GM21528 (cell line): ENCODE data around the gene NRARP.

ENCODE experiments used
- ATAC-seq: cut with Tn5 transposase; IDR thresholded peaks from one replicate; pipeline ENCODE4 v1.9.1; 2021; ENCODE audit warnings: mild to moderate bottlenecking, moderate library complexity; ENCODE audit not compliant: unreplicated experiment, low FRiP score

The NRARP gene

DNA sequence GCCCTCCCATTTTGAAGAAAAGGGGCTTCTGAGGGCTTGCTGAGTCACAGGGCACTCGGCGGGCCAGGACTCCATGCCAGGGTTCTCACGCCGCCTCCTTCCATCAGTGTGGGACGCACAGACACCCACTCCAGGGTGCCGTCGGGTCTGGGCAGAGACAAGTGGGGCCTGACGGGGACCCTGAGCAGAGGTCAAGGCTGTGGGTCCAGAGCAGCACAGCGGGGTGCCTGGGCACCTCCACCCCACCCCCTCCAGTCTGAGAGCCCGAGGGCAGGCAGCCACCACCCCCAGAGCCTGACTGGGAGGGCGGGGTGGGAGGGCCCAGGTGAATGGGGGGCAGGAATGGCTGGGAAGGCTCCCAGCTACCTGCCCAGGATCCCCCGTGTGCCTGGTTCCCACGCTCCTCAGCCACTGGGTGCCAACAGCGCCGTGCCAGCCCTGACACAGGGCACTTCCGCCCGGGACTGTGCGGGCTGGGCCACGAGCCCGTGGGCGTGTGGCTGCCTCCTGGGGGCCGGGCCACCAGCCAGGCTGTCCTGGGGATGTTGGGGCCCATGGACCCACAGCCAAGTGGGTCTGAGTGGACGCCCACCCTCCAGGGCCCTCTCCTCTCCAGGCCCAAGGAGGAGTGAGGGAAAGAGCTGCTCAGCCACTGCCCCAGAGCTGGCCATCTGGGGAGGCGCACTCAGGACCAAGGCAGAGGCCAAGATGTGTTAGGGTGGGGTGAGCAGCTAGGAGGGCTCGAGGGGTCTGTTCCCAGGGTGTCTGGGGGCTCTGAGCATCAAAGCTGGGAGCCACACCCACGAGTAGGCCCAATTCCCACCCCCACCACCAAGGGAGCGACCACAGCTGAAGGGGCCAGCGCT is 10.1 kb upstream of the NRARP start:
- ATAC-seq: no peak

DNA sequence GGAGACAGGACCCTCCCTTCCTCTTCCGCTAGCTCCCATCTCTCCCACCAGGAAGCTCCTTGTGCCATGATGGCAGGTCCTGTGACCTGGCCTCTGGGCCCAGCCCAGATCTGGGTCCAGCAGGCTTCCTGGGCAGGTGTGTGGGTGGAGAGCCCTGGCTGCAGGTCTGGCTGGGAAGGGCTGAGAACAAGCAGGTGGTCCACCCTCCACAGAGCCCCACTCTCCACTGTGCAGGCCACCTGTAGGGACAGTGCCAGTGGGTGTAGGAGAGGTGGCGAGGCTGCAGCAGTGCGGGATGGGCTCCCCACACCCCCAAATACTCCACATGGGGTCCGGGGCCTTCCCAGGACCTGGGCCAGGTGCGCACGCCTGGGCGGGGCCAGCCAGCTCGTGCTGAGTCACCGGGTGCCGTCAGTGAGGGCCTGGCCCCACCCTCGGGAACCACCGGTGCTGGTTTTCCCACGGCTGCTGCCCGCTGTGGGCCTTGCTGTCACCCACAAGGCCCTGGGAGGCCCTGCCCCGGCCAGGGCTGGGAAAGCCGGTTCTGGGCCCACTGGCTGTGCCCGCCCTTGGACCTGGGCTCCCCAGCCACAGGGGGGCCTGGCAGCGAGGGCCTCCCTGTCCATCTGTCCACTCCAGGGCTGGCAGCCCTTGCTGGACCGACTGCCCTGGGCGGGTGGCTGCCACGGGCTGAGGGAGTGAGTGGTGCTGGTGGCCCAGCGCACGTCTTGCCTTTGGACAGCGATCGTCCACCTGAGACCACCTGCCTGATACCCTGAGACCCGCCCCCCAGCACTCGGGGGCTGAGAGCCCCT is 9.3 kb upstream of the NRARP start:
- ATAC-seq: no peak

DNA sequence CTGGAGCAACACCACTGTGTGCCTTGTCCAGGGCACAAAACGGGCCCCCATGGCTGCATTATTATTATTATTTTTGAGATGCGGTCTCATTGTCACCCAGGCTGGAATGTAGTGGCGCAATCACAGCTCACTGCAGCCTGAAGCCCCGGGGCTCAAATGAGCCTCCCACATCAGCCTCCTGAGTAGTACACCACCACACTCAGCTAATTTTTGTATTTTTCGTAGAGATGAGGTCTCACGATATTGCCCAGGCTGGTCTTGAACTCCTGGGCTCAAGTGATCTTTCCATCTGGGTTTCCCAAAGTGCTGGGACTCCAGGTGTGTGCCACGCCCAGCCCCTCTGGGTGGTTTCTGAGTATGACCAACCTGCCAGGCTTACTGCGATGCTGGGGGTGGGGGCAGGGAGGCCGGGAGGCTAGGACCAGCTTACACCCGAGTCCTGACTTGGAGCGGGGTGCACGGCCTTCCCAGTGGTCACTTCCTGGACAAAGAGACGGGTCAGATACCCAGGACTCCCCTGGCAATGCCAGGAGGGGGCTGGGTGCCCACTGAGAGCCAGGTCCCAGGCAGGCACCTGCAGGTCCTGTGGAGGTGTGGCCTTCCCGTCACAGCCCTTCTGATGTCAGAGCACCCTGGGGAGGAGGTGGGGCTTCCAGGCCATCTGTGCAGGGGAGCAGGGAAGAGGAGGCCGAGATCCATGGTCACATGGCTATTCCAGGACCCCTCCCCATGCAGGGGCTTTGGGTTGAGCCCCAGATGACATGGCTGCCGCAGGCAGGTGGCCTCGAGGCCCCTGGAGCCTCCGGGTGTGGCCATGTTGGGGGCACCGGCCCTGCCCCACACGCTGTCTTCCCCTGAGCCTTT is 8.3 kb upstream of the NRARP start:
- ATAC-seq: no peak

DNA sequence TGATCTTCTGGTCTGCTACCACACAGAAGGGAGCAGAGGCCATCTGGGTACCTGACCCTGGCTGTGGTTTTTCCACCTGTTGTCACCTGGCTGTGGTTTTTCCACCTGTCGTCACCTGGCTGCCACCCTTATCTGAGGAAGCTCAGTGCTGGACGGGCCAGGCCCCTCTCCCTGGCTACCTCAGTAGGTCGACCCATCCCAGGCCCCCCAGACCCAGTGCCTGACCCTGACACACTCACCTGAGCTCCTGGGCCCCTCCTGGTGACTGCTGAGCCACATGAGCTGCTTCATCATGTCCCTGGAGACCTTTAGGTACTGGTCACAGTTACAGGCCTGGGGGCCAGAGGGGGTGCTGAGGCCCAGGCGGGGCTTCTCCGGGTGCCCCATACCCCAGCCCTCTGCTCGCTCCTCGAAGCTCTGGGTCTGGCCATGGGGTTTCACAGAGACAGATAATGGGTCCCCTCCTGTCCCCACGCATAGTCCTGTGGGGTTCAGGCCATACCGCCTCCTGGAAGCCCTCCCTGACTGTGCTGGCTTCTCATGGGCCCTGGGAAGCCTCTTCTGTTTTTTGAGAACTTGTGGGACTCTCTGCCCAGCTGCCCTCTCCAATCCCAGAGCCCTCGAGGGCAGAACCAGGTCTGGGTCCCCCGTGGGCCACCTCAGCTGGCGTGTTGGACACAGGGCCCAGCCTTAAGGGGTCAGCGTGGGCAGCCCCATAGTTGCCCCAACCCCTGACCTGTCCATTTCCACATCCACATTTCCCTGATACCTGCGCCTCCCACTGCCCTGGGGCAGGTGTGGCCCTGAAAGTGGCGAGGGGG is 7.5 kb upstream of the NRARP start:
- ATAC-seq: no peak

DNA sequence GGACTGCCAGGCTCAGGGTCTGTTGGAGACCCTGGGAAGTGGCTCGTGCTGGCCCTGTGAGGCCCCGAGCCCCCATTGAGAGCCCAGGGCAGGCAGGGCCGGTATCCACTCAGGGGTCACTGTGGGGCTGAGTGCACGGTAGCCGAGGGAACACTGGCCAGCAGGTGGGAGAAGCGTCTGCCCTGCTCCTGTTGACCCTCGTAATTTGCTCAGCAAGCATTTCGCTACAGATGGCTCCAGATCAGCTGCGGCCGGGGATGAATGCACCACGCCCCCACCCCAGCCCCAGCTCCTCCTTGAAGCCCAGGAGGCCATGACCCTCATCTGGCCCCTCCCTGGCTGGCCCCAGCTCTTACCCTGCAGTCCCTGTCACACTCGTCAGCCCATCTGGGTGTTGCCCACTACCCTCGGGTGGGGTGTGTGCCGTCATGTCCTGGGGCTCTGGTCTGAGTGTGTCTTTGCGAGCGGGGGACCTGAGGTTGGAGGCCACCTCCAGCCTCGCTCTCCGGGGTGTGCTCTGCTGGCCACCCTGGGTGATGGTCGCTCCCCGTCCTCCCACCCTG is 6.1 kb upstream of the NRARP start:
- no peak for ATAC-seq

DNA sequence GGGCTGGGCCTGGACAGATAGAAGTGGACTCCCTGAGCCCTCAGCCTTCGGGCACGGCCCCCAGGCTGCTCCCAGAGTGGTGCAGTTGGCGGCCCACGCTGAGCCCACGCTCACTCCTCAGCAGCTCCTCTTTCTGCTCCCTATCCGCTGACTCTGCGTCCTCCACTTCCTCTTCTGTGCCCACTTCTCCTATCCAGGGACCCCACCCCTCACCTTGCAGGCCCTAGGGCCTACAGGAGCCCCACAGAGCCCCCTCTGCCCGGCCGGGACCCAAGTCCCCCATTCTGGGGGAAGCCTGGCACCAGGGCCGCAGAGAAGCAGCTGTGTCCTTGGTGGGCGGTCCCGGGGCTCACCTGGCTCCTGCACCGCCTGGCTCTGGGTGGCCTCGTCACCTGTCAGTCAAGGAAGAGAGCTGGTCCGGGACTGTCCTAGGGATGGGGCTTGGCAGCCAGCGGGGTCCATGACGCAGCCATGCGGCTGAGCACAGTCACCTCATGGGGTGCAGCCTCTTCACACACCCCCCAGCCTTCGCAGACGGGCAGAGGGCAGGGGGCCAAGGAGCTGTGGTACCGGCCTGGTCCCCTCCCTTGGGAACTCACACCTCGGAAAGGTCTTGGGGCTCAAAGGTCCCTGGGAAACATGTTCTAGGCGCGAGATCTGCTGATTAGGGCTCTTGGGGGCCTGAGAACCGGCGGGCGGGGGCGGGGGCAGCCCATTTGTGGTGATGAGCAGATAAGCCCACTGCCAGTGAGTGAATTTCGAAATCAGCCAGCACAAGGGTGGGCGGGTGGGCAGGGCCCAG is 5.4 kb upstream of the NRARP start:
- ATAC-seq: no peak

DNA sequence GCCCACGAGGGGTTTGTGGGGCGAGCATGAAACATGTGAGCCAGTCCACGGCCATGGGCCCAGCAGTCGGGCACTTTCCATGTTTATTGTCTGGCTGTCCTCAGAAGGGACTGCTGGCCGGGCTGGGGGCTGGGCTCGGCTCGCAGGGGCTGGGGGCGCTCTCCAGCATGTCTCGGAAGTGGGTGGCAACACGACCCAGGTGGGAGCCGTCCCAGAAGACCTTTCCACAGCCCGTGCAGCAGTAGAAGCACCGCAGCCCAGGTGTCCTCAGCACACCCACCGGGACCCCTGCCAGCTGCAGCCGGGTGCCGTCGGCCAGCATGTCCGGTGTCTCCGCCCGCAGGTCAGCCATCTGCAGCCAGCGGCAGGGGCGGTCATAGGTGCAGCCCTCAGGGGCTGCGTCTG is 4.8 kb upstream of the NRARP start:
- ATAC-seq: no peak

DNA sequence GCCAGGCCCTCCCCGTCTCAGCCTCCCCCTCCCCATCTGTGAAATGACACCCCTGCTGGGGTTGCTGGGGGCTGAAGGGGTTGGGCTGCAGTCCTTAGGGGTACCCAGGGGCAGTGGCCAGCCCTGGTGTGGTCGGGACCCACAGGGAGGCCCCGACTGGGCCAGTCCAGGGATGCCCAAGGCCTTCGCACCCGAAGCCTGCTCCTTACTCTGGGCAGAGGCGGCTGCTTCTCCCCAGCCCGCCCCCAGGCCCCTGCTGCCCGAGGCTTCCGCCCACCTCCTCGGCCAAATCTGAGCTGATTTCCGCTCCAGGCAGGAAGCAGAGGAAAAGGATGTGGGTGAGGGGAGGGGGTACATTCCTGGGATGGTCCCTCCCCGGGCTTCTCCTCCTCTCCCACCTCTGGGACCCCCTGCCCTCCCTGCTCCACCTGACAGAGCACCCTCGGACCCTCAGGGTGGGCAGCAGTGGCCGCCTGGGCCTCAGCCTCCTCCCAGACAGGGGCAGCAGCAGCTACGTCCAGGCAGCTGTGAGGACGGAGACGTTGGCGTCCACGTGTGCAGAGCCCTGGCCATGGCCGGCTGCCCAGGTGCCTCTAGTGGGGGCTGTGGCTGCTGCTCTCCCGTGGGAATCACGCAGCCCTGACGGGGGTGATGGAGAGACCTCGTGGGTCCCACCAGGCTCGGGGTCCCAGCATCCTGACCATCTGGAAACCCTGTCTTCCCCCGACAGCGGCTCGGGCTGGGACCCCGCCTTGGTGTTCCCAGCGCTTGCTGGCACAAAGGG is 4.2 kb upstream of the NRARP start:
- no peak for ATAC-seq

DNA sequence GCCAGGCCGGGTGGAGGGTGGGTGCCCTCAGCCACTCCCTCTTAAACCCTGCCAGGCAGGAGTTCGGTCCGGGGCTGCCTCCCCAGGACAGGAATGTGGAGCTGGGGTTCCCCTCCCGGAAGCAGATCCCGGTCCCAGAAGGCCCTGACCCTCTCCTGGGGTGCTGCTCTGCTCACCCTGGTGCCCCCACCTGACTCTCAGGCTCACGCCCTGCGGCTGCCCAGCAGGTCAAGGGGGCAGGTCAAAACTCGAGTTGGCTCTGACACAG is 3.7 kb upstream of the NRARP start:
- ATAC-seq: no peak

DNA sequence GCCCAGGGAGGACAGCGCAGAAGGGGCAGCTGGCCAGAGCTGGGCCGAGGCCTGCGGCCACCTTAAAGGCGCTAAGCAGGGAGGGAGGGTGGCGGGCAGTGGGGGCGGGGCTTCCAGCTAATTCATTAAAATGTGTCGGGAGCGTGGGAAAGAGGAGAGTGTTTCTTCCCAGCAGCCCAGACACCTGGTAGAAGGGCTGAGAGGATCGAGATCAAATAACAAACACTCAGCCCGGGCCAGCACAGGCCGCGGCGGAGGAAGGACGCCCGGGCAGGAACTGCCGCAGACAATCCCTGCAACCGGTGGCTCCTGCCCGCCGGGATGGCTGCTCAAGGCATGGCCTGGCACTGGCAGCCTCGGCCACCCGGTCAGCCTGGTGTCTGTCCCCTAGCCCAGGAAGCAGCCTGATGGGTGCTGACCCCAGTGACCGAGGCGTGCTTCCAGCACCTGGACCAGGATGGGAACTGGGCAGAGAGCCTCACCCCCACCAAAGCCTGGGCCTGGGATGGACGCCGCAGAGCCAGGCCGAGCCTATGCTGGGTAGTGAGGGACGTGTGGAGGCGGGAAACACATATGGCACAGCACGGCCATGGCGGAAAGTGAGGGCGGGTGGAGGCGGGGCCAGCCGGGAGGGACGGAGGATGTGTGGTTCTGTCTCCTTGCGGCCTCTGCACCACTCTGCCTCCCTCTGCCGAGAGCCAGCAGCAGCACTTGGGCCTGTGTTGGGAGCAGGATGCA is 3.2 kb upstream of the NRARP start:
- no peak for ATAC-seq

DNA sequence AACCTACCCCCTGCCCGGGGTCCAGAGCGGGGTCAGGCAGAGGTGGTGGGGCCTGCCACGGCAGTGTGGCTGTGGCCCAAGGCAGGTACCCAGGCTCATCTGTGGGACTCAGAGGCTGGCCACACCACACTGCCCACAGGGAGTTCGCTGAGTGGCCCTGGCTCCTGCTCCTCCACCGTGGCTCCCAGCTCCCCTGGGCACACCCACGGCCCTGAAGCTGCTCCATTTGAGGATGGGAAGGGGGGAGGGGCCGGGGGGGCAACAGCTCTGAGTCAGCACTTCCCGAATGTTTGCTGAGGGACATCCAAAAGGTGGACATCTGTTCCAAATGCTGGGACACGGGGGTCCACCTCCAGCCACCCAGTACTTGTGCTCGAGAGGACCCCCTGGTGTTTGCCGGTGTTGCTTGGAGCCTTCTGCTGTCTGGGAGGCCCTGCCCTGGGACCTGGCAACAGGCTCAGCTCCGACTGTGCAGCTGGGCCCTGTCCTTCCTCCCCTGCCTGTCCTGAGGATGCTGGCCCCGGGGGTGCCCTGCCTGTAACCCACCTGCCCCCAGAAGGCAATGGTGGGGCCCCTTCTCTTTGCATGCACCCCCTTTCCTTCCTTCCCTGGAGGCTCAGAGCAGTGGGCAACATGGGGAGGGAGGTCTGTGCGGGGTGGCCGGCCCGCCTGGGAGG is 2.5 kb upstream of the NRARP start:
- ATAC-seq: no peak

DNA sequence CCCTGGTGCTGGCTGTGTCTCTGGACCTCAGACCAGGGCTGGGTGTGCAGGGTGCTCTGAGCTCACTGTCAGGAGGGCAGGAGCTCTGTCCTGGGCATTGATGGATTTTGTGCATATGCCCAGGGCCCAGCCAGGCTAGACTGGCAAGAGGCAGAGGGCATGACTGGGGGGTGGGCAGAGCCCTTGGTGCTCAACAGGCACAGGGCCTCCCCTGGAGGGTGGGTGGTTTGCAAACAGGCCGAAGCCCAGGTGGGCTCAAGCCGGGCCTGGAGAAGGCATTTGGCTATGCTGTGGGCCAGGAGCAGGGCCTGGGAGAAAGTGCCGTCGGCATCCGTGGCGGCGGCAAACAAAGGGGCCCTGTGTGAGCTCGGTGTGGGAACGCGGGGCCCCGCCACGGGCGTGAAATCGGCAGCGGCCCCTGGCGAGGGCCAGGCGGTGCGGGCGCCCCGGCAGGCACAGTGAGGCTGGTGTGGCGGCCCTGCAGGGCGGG is 1.9 kb upstream of the NRARP start:
- ATAC-seq: no peak

DNA sequence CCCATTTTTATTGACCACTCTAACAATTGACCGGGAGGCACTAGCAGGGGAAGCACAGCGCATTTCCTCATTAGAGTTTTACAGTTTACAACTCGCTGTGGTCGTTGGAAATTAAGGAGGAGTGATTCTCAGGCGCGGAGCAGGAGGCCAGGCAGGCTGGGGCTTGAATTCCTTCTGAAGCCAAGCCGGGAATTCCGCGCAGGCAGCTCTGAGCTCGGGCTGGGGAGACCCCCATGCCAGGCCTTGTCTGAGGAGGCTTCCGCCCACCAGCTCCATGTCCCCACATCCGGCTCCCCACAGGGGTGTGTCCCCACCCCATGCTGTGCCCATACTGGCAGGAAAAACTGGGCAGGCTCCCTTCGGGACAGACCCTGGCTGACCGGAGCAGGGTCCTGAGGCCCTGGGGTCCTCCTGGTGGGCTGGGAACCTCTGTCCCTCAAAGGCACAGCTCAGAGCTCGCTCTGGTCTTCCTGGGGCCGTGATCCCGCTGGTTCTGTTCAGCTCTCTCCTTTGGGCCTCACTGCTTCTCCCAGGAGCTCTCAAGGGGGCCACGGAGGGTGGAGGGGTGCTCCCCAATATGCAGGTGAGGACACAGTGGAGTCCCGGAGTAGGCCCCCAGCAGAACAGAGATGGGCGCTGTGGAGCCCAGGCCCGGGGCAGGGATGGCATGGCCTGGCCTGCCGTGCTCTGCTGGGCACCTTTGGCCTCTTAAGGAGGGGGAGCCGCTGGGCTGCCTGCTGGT is 1.3 kb upstream of the NRARP start:
- no peak for ATAC-seq

DNA sequence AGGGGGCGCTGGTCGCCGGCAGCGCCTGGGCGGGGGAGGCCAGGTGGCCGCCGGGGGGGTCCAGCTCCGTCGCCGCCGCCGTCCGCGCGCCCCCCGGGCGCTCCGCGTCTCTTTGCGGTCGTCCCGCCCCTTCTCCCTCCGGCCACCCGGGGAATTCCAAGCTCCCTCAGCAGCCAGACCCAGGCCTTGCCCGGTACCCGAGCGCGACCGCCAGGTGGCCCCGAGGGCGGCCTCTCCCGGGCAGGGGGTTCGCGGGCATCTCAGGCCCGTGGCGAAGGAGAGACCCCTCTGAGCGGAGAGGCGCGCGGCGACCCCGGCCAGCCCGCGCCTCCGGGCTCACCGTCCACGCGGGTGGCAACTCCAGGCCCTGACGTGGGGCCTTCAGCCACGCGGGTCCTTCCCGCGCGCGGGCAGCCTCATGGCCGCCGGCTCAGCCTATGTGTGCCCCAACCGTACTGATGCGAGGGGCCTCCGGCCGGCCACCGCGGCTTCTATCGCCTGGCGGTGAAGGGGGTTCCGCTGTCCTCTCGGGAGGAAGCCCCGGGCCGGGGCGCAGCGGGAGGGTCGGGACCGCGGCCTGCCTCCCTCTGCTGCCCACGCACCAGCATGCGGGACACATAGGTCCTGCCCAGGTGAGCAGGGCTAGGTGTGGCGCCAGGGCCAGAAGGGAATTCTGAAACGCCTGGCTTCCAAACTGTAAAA is 529 bp upstream of the NRARP start:
- ATAC-seq: peak; percentile 35

DNA sequence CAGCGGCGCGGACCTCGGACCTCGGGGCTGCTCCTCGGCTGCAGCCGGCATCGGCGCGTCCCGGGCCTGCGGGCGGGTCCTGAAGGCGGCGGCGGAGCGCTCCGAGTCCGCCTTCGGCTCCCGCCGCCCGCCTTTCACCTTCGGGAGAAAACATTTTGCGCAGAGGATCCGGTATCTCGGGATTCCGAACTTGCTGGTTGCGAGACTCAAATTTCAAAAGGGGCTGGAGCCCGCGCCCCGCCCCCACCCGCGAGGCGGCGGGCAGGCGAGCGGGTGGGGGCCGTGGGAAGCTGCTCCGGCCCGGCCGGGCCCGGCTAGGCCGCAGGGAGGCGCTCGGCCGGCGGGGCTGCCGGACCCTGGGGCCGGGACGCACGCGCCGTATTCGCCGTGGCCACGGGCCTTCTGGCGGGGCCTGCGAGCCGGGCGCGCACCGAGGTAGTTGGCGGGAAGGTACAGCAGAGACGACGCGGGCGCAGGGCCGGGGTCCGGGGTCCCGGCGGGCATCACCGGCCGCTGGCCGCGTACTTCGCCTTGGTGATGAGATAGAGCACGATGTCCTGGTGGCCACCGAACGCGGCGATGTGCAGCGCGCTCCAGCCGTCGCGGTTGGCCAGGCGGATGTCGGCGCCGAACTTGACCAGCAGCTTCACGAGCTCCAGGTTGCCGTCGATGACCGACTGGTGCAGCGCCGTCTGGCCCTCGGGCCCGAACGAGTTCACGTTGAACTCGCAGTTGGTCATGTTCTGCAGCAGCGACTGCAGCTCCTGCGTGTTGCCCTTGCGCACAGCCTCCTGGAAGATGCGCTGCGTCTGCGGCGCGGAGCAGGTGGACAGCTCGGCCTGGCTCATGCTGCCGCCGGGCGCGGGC is 757 bp downstream of the NRARP start:
- peak; percentile 18 for ATAC-seq
